ENCODE results near the gene GPATCH8.
"Not testable (repeated sequence)": the region's sequence is repeated elsewhere in the genome, so short reads cannot be mapped to it uniquely, and the experiment has no call there.

The GPATCH8 gene

GRCh38 chr17:44503147-44504029 is at the start of gene GPATCH8:
TSS of gene GPATCH8 (minus strand) at chr17:44503406. CDS start at chr17:44503370, 36 bp downstream.
- peak; percentile 95 for DNase-seq

GRCh38 chr17:44552361-44552760 is 49.2 kb upstream of the GPATCH8 start:
- no peak for DNase-seq

- DNase-seq = no peak
Observed at GRCh38 chr17:44549686-44550085, 46.5 kb upstream of the GPATCH8 start.

GRCh38 chr17:44548376-44549230 is 45.4 kb upstream of the GPATCH8 start:
- DNase-seq = no peak

DNA sequence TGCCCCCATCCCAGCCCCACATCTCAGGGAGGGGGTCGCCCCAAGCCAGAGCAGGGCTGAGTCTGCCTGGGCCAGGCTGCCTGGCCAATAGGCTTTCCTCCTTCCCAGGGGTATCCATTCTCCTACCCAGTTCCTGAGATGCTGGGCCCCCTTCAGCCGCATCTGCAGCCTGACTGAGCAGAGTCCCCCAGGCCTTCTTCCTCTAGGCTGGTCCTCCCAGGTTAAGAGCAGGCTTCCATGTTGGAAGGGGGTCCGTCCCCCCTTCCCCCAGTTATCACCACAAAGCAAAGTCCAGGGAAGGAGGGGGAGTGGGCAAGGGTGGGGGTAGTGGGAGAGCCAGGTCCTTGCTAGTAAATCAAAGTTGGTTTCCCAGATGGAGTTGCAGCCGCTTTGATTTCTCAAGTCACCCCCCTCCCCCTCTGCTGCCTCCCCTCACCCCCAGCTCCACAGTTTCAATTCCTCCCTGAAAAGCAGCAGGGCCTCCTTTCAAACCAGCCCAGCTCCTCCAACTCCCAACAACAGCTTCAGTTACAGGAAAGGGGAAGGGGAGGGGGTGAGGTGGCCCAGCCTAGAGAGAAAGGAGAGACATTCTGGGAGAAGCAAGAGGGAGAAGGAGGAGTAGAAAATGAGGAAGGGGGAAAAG is 44.5 kb upstream of the GPATCH8 start:
- DNase-seq = no peak

DNA sequence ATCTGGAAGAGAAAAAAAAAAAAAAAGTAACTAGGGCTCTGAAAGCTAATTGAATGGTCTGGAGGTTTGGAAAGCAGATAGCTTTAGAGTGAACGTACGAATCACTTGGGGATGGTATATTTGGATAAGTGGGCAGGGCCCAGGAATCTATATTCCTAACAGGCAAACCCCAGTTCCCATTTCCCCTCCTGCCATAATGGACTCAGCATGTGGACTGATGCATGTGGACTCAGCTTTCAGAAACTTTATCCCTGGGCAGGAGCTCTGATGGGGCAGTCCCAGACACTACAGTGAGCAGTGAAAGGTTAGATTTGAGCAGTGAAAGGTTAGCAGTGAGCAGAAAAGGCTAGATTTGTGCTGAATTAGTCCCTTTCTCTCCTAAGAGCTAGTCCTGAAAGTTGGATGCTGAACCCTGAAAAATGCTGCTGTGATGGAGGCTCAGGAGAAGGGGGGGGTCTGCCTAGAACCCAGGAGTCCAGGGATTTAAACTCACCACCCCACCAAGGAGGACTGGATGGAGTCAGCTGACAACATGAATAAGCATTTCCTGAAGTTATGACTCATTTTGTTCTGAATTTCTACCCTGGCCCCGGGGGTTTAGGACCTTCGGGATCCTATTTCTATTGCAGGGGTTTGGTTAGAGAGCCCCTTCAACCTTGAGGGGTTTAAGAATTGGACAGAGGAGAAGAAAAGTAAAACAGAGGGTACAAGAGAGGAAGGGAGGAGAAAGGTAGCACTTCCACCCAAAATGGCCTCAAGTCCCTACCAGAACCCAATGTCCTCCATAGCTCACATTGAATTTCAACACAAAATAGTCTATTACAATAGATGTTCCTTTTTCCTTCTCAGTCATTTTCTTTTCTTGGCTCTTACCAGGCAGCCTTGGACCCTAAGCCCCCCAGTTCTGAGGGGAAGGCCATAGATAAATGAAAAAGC is 43.7 kb upstream of the GPATCH8 start:
- DNase-seq = no peak

- DNase-seq = no peak
Observed at GRCh38 chr17:44543905-44544523, 40.8 kb upstream of the GPATCH8 start.

GRCh38 chr17:44543213-44543904 is 40.2 kb upstream of the GPATCH8 start:
- DNase-seq = no peak

GRCh38 chr17:44541884-44542581 is 38.8 kb upstream of the GPATCH8 start:
- DNase-seq = no peak

- no peak for DNase-seq
Observed at GRCh38 chr17:44540246-44541084, 37.3 kb upstream of the GPATCH8 start.

GRCh38 chr17:44539673-44540072 is 36.5 kb upstream of the GPATCH8 start:
- DNase-seq = no peak

- DNase-seq = not testable (repeated sequence)
Observed at GRCh38 chr17:44537922-44538321, 34.7 kb upstream of the GPATCH8 start.

- DNase-seq = no peak
Observed at GRCh38 chr17:44536090-44536953, 33.1 kb upstream of the GPATCH8 start.

DNA sequence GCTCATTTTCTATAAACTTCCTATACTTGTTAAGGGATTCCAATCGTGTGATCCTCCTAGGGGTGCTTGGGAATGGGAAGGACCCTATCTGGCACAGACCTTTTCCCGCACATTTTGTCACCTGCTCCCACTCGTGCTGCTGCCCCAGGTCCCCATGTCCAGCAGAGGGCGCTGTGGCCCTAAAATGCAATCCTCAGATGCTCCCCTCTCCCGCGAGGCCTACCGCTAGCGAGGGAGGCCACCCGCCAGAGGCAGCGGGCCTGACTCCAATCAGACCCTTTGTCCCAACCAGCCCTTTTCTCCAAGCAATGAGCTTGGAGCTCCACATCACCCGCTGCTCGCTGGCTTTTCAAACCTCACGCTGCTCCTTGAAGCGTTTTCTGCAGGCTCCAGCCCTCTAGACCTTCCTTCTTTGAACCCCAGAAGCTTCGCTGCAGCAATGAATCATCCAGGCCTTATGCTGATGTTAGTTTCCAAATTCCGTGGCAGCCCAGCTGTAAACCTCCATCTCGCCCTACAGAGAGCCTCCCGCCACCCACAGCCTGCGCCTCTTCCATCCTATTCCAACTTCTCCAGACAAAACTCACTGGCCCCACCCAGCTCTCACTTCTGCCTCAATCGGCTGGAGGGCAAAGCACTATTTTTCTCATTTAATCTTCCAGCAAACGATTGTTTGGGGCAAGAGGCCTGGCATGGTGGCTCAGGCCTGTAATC is 30.5 kb upstream of the GPATCH8 start:
- DNase-seq = peak; percentile 84

DNA sequence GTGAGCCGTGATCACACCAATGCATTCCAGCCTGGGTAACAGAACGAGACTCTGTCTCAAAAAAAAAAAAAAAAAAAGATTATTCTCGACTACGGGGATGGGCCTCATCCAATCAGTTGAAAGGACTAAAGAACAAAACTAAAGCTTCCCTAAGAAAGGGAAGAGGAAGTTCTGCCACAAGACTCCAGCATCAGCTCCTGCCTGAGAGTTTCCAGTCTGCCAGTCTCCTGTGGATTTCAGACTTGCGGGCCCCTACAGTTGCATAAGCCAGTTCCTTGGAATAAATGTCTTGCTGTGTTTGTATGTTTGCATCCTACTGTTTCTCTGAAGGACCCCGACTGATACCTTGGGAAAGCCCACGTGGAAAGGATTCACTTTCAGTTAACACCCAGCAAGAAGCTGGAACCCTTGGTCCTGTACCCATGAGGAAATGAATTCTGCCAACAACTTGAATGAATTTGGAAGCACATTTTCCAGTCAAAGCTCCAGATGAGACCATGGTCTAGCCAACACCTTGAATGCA is 27.8 kb upstream of the GPATCH8 start:
- DNase-seq = no peak

DNA sequence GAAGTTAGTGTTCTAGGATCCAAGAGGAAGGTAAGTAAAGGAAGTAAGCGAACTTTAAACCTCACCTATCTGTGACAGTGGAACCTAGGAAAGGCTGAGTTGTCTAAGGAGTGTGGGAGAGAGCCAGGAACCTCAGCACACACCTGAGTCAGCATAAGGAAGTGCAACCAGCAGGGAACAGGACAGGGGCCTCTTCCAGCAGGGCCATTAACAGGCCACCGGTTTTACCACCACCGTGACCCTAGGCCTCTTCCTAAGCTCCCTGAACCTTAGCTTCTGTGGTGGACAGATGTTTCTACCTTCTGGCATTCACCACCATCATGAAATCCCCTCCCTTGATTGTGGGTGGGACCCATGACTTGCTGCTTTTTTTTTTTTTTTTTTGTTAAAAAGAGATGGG is 26.7 kb upstream of the GPATCH8 start:
- no peak for DNase-seq

DNA sequence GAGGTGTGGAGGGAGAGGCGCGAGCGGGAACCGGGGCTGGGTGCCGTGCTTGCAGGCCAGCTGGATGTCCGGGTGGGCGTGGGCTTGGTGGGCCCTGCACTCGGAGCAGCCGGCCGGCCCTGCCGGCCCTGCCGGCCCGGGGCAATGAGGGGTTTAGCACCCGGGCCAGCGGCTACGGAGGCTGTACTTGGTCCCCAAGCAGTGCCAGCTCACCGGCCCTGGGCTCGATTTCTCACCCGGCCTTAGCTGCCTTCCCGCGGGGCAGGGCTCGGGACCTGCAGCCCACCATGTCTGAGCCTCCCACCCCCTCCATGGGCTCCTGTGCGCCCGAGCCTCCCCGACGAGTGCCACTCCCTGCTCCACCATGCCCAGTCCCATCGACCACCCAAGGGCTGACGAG is 24.7 kb upstream of the GPATCH8 start:
- no peak for DNase-seq
